Measurements from ENCODE around the gene INHBE.

DNA sequence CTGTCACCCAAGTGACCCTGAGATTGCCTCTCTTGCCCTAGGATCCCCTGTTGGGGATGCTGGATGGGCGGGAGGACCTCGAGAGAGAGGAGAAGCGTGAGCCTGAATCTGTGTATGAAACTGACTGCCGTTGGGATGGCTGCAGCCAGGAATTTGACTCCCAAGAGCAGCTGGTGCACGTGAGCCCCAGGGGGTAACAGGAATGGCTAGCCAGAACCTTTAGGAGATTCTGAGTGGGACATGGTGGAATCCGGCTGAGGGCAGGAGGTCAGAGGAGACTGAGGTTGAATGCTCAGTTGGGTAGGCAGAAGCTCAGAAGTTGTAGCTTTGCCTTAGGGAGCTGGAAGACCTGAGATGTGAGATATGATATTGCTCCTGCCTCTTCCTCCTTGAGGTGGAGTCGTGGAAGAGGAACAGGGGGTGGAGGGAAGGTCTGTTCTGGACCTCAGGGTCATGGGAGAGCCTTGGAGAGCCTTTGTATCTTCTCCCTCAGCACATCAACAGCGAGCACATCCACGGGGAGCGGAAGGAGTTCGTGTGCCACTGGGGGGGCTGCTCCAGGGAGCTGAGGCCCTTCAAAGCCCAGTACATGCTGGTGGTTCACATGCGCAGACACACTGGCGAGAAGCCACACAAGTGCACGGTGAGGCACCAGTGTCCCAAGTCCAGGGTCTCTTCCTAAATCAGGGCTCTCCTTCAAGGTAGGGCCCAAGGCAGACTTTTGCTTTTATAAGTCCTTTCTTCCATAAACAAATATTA is 10.8 kb downstream of the INHBE start:
- TF ChIP-seq EP300 (IDR thresholded peaks at IDR 0.05) (no peak), POLR2A (IDR thresholded peaks at IDR 0.05) (no peak)

All from stomach (tissue), 4 donors.